Smooth muscle cell (in vitro differentiated cells): Measurements from ENCODE around the gene FAM117B. TPM values are rescaled to one million over a fixed set of nuclear protein-coding genes. Genes with fewer than 3 reads are reported as not detected.
A peak's percentile ranks its signal among the peaks of the same experiment; 100 is the strongest.

Experiments
- DNase-seq: peaks from one replicate; lab custom pipeline; 2025; ENCODE audit not compliant: unreplicated experiment; lab: John Stamatoyannopoulos, UW
- H2AFZ ChIP-seq: fragments of 200-600 bp; sonication (generic); 2 replicates; pipeline ENCODE4 v1.6.0; 2016; ENCODE audit warnings: antibody characterized with exemption, low read depth, mild to moderate bottlenecking
- H3F3A ChIP-seq: fragments of 200-600 bp; sonication (generic); 2 replicates; pipeline ENCODE4 v1.6.0; 2017; ENCODE audit warnings: antibody characterized with exemption, low read depth
- H3K27ac ChIP-seq: fragments of 200-600 bp; sonication (generic); 2 replicates; pipeline ENCODE4 v1.5.1; 2016; ENCODE audit warnings: low read depth, mild to moderate bottlenecking
- H3K27me3 ChIP-seq: fragments of 200-600 bp; sonication (generic); 2 replicates; pipeline ENCODE4 v1.6.1; 2016; ENCODE audit warnings: low read depth, mild to moderate bottlenecking
- H3K36me3 ChIP-seq: fragments of 200-600 bp; sonication (generic); 2 replicates; pipeline ENCODE4 v1.5.1; 2016; ENCODE audit warnings: low read depth
- H3K4me1 ChIP-seq: fragments of 200-600 bp; sonication (generic); 2 replicates; pipeline ENCODE4 v1.5.1; 2016; ENCODE audit warnings: low read depth
- H3K4me2 ChIP-seq: fragments of 200-600 bp; sonication (generic); 2 replicates; pipeline ENCODE4 v1.6.0; 2016; ENCODE audit warnings: mild to moderate bottlenecking
- H3K4me3 ChIP-seq: fragments of 200-600 bp; sonication (generic); 2 replicates; pipeline ENCODE4 v1.5.1; 2016; ENCODE audit warnings: mild to moderate bottlenecking
- H3K79me2 ChIP-seq: fragments of 200-600 bp; sonication (generic); 2 replicates; pipeline ENCODE4 v1.6.0; 2016; ENCODE audit warnings: low read depth, mild to moderate bottlenecking
- H3K9ac ChIP-seq: fragments of 200-600 bp; sonication (generic); 2 replicates; pipeline ENCODE4 v1.6.0; 2016; ENCODE audit warnings: low read depth
- H3K9me3 ChIP-seq: fragments of 200-600 bp; sonication (generic); replicated peaks from 2 replicates; pipeline ENCODE4 v1.5.1; 2016; ENCODE audit warnings: low read depth
- H4K20me1 ChIP-seq: fragments of 200-600 bp; sonication (generic); 2 replicates; pipeline ENCODE4 v1.6.0; 2016; ENCODE audit warnings: low read depth
- CTCF ChIP-seq: fragments of 200-600 bp; sonication (generic); IDR thresholded peaks from 2 replicates; pipeline ENCODE4 v1.5.1; 2017; ENCODE audit warnings: borderline replicate concordance, mild to moderate bottlenecking, antibody characterized with exemption; ENCODE audit not compliant: insufficient read depth, poor library complexity, severe bottlenecking
- WGBS: methylation state at CpG from one replicate; pipeline ENCODE4 v1.1.7; 2016; ENCODE audit warnings: low lambda C conversion rate; 5-methylcytosine and 5-hydroxymethylcytosine counted together
- polyA plus RNA-seq: library from polyadenylated mRNA; unstranded; fragments of >200 nt; fragmentation: Nextera tagmentation; extraction: Ambion mirVana; gene quantifications from 2 replicates; pipeline ENCODE4 v1.2.1, GENCODE V29; 2016
- total RNA-seq: library from RNA; depleted of rRNA; stranded (reverse); fragments of >200 nt; gene quantifications from 2 replicates; pipeline ENCODE4 v1.2.3, GENCODE V29; 2014

Gene FAM117B
- total and polyA plus RNA-seq, 2 experiments from 2014 or later: 5.4 to 11.1 TPM

DNA sequence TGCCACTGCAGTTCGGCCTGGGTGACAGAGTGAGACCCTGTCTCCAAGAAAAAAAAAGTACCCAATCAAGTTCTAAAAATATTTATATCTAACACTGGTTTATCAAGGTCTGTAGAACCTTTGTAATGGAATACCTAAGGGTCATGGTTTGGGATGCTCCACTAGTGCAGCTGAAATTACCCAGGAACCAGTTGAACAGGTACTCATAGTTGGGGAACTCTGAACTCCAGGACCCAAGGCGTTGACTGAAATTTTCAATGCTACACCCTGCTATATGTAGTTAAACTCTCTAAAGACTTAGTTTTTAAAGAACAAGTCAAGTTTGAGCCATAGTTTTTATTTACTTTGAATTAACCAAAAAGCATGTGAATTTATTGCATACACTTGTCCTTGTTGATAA lies 55.1 kb downstream of the FAM117B start:
- H3K36me3 ChIP-seq: no peaks in the 10 kb centered on the region
- H3K9me3 ChIP-seq: no peaks in the 10 kb centered on the region
- no peak overlapping the region for H2AFZ ChIP-seq
- TF ChIP-seq CTCF: no peak
- no peaks in the 10 kb centered on the region for H3K27me3 ChIP-seq
- H3F3A ChIP-seq: peaks cover 3% of the 10 kb centered on the region
- H3K4me1 ChIP-seq: peaks cover 3% of the 10 kb centered on the region
- peak overlapping the region; percentile 62 for H3K27ac ChIP-seq
- WGBS: 95% methylated on average over 2 of the region's 2 CpGs
- no peak for DNase-seq
- peaks cover 23% of the 10 kb centered on the region for H3K79me2 ChIP-seq
- H4K20me1 ChIP-seq: no peaks in the 10 kb centered on the region
- peak overlapping the region; percentile 51 for H3K4me2 ChIP-seq
- no peak overlapping the region for H3K4me3 ChIP-seq
- no peak overlapping the region for H3K9ac ChIP-seq

DNA sequence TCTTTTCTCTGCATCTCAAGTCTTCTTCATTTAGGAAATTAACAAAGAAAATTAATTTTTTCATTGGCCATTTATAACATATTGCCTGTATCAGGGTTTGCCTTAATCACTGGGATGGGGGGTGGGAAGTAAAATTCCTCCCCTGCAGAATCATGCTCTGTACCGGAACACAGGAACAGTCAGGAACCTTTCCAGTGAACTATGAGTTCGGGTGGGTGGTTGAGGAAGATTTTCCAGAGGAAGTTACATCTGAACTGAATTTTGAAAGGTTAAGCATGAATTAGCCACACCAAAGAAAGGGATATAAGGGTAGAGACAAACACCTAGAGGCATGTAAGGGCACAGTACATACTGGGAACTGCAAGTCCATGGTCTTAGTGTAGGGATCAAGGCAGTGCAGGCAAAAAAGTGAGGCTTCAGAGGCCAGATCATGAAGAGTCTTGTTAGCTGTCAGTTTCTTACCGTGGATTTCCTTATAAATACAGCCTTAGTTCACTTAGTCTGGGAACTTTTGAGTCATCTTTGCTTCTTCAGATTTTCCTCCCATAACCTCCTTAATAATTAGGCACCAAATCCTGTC lies 55.6 kb downstream of the FAM117B start:
- no peak for DNase-seq
- Histone ChIP-seq H3K9me3 (no peaks in the 10 kb centered on the region), H3K27ac (peak overlapping the region; percentile 62), H3K4me3 (no peak overlapping the region), H3K4me2 (peak overlapping the region; percentile 51), H3K27me3 (no peaks in the 10 kb centered on the region), H3F3A (peaks cover 3% of the 10 kb centered on the region), H2AFZ (no peak overlapping the region), H3K79me2 (peaks cover 23% of the 10 kb centered on the region), H3K36me3 (no peaks in the 10 kb centered on the region), H3K9ac (no peak overlapping the region), H3K4me1 (peaks cover 3% of the 10 kb centered on the region), H4K20me1 (no peaks in the 10 kb centered on the region)
- WGBS: 35% methylated on average over 3 of the region's 3 CpGs
- no peak for TF ChIP-seq CTCF

GRCh38 chr2:202693503-202693902 lies 58.7 kb downstream of the FAM117B start:
- DNase-seq: no peak
- no peaks in the 10 kb centered on the region for H3K36me3 ChIP-seq
- peaks cover 3% of the 10 kb centered on the region for H3K4me1 ChIP-seq
- no peaks in the 10 kb centered on the region for H3K27me3 ChIP-seq
- WGBS: 89% methylated on average over 4 of the region's 4 CpGs
- H3F3A ChIP-seq: peaks cover 3% of the 10 kb centered on the region
- no peaks in the 10 kb centered on the region for H4K20me1 ChIP-seq
- H2AFZ ChIP-seq: no peak overlapping the region
- H3K4me2 ChIP-seq: no peak overlapping the region
- H3K9me3 ChIP-seq: no peaks in the 10 kb centered on the region
- no peak overlapping the region for H3K27ac ChIP-seq
- no peak for TF ChIP-seq CTCF
- H3K9ac ChIP-seq: no peak overlapping the region
- peaks cover 18% of the 10 kb centered on the region for H3K79me2 ChIP-seq
- no peak overlapping the region for H3K4me3 ChIP-seq

GRCh38 chr2:202695166-202695565 lies 60.4 kb downstream of the FAM117B start:
- no peaks in the 10 kb centered on the region for H3K36me3 ChIP-seq
- no peak for DNase-seq
- peak overlapping the region; percentile 45 for H3K27ac ChIP-seq
- H2AFZ ChIP-seq: no peak overlapping the region
- no peaks in the 10 kb centered on the region for H3K4me1 ChIP-seq
- WGBS: 53% methylated on average over 9 of the region's 9 CpGs
- no peaks in the 10 kb centered on the region for H3K9me3 ChIP-seq
- peaks cover 18% of the 10 kb centered on the region for H3K79me2 ChIP-seq
- H3F3A ChIP-seq: peaks cover 3% of the 10 kb centered on the region
- H3K9ac ChIP-seq: no peak overlapping the region
- no peaks in the 10 kb centered on the region for H4K20me1 ChIP-seq
- H3K27me3 ChIP-seq: no peaks in the 10 kb centered on the region
- TF ChIP-seq CTCF: no peak
- peak overlapping the region; percentile 20 for H3K4me2 ChIP-seq
- H3K4me3 ChIP-seq: no peak overlapping the region
